Measurements from ENCODE around the gene CLEC10A. TPM values are rescaled to one million over a fixed set of nuclear protein-coding genes. Genes with fewer than 3 reads are reported as not detected.

The CLEC10A gene
- total RNA-seq, 1 experiment from 2014 or later, result not detected

DNA sequence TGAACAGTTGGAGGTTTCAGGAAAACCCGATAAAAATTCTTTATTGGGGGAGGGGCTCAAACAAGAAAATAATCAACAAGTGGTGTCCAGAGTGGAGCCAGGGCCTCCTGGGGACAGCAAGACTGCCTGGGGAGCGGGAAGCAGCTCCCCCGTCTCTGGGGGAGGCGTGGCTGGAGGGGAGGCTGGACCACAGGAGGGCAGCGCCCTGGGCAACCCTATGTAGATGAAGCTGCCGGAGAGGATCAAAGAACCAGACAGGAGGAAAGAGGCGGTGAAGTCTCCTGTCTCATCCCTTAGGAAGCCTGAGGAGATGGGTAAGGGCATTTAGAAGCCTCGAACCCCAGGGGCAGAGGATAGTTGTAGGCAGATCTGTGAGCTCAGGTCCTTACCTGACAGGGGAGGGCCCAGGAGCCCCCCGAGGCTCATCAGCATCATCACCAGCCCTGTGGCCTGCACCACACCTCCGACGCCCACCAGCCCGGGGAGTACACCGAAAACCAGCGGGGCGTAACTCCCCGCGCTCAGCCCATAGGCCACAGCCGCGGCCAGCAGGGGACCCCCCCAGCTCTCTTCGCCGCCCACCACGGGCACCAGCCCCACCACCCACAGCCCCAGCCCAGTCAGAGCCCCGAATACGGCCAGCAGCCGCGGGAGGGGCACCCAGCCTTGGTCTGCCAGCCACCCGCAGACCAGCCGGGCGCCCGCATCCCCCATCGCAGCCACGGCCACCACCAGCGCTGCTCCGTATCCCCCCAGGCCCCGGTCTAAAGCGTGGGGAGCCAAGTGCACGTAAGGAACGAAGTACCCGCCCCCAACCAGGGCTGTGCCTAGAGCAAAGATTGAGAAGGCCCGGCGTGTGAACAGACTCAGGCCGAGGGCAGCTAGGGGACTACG, 38.2 kb downstream of the CLEC10A start:
- no peak for DNase-seq (ENCODE audit: low read depth)

DNA sequence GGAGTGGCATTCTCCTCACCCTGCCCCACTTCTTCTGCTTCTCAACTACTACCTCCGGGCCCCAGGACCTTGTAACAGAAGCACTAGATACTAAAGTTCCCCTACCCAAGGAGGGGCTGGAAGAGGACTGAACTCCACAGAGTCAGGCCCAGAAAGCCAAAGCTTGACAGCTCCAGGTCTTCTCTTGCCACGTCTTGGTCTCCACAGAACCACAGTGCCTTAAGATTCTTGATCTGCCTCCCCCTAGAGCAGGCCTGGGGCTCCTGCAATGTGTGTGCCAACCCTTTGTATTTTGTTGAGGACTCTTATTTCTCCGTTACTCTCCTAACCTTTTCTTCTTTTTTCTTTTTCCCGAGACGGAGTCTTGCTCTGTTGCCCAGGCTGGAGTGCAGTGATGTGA, 40.2 kb downstream of the CLEC10A start:
- no peak for DNase-seq (ENCODE audit: low read depth)

DNA sequence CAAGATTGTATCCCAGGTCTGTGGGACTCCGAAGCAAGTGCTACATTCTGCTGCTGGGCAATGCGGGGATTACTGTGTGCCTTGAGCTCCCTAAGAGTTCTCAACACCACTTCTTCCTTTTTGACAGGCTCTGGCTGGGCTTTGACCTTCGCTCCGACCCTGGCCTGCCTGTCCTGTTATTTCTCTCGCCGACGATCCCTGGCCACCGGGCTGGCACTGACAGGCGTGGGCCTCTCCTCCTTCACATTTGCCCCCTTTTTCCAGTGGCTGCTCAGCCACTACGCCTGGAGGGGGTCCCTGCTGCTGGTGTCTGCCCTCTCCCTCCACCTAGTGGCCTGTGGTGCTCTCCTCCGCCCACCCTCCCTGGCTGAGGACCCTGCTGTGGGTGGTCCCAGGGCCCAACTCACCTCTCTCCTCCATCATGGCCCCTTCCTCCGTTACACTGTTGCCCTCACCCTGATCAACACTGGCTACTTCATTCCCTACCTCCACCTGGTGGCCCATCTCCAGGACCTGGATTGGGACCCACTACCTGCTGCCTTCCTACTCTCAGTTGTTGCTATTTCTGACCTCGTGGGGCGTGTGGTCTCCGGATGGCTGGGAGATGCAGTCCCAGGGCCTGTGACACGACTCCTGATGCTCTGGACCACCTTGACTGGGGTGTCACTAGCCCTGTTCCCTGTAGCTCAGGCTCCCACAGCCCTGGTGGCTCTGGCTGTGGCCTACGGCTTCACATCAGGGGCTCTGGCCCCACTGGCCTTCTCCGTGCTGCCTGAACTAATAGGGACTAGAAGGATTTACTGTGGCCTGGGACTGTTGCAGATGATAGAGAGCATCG, 41.8 kb downstream of the CLEC10A start:
- DNase-seq (ENCODE audit: low read depth), result no peak

DNA sequence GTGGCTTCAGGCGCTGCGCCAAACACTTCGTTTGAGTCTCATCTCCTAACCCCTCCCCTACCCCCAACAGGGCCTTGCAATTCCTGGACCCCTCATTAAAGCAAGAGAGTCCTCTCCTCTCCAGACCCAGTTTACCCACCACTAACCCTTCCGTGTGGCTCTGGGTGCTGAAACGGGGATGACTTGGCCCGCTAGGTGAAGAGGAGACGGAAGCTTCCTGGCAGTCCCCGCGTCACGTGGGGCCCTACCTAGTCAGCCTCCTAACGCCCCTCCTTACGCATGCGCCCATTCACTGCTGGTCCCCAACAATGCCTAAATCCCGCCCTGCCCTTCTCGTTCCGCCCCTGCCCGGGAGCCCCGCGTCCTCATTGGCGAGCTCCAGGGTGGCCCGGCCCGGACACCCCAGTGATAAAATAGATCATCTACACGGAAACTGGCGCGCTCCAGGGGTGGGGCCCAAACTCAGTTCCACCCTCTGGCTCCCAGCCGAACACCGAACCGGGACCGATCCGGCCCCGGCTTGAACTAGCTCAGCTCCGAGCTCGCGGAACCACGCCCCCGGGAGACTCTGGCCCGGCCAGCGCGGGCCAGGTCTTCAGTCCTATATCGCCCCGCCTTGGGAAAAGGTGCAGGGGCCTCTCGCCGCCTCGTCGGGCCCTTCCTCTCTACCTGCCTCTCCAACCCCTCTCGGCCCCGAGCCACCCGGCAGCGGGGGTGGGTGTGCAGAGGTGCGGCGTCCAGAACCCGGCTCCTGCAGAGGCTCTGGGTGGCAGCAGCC, 44.3 kb downstream of the CLEC10A start, which contains the start of gene SLC16A13:
Gene SLC16A13, plus strand, starts transcription at position 425 of the 778 bp plus-strand sequence. CDS start 368 bp downstream, outside the sequence.
- peak; percentile 97 for DNase-seq (ENCODE audit: low read depth)

DNA sequence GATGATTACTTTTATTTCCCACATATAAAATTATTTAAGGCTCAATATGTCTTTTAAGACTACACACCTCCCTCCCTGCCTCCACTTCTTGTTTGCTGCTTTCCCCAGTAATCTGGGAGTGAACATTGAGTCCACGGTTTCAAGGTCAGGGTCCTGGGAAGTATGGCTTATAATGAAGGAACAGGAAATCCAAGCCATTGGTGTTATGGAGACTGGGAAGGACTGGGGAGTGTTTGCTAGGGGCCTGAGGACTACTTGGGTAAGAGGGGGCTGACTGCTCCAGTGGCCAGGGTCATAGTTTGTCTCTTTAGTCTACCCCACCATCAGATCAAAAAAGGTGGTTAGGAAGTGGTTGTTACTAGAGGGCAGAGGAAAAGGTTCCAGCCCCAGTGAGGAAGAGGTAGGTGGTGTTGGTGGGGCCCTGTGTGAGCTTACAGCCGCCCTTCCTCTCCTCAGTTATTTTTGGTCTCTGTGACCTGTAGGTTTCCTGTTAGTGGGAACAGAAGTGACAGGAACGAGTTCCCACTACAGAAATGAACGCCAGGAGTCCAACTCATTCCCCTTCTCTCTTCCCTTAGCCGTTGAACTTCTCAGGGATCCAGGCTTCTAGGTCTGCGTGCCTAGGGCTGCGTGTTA, 45.0 kb downstream of the CLEC10A start:
- no peak for DNase-seq (ENCODE audit: low read depth)

DNA sequence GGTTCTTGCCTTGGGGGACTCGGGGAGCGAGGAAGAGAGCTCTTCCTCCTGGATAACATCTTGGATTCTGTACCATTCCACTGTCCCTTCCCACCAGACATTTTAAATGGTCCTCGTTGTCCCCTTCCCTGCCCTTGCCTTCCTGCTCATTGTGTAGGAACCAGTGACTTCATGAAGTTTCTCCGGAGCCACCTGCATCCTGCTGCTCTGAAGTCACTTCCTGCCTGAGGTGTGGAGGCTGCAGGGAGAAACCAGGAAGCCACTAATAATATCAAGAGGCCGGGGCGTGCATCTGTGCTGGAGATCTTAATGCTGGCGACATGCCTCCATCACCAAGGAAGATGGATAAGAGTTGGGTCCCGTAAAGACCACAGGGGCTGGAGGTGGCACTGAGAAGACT, 50.4 kb downstream of the CLEC10A start:
- DNase-seq (ENCODE audit: low read depth), result no peak

DNA sequence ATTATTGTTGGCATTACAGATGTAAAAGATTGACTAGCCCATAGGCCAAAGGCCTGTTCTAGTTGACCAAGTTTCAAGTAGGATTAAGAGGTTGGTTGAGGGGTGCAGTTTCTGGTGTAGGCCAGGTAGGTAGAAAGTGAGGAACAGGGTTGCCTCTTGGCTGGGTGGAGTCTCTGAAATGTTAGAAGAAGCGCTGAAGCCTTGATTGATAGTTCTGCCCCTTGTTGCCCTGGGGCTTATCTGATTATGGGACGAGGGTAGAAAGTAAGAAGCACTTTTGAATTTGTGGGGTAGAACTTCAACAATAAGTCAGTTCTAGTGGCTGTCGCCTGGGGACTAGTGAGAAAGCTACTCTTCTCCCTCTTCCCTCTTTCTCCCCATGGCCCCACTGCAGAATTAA, 51.0 kb downstream of the CLEC10A start:
- DNase-seq (ENCODE audit: low read depth), result no peak

DNA sequence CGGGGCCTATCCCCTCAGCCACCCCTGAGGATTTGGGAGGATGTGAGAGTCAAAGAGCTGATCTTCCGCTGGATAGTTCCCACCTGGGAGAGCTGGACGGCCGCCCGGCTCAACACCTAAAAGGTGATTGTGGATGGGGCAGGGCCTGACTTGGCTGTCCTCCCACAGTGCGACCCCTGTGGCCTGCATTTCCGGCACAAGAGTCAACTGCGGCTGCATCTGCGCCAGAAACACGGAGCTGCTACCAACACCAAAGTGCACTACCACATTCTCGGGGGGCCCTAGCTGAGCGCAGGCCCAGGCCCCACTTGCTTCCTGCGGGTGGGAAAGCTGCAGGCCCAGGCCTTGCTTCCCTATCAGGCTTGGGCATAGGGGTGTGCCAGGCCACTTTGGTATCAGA, 52.7 kb downstream of the CLEC10A start:
- DNase-seq (ENCODE audit: low read depth), result no peak

DNA sequence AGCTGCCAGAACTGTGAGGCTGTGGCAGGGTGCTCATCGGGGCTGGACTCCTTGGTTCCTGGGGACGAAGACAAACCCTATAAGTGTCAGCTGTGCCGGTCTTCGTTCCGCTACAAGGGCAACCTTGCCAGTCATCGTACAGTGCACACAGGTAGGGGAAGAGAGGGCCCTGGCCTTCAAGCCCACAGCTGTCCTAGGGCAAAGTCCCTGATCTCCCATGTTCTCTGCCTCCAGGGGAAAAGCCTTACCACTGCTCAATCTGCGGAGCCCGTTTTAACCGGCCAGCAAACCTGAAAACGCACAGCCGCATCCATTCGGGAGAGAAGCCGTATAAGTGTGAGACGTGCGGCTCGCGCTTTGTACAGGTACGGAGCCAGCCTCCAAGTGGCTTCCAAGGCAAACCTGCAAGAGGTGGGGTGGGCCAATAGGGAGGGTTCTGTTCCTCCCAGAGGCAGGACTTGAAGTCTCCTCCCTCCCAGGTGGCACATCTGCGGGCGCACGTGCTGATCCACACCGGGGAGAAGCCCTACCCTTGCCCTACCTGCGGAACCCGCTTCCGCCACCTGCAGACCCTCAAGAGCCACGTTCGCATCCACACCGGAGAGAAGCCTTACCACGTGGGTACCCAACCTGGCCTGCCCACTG, 53.5 kb downstream of the CLEC10A start:
- DNase-seq (ENCODE audit: low read depth), result no peak

DNA sequence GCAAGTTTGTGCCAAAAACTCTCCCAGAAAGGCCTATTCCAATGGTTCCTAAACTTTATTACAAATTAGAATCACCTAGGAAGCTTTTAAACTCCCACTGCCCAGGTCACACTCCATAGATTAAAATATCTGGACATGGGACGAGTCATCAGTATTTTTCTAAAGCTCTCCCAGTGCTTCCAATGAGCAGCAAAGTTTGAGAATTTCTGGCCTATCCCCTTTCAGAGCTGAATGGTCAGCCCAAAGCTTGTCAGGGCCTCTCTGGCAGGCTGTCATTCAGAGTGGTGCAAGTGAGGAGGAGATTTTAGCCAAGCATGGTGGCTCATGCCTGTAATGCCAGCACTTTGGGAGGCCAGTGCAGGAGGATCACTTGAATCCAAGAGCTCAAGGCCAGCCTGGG, 54.8 kb downstream of the CLEC10A start:
- no peak for DNase-seq (ENCODE audit: low read depth)

Other genes starting within 250 kb of the CLEC10A start
- not detected in 2 replicates for gene TEKT1, start 248.5 kb downstream of the CLEC10A start, total RNA-seq (2014; rRNA removed; shearing (Covaris generic))
- gene ALOX12, start 84.2 kb downstream of the CLEC10A start, total RNA-seq (2014; rRNA removed; shearing (Covaris generic)), result not detected in 2 replicates
- gene RNASEK, start 67.6 kb downstream of the CLEC10A start, total RNA-seq (2014; rRNA removed; shearing (Covaris generic)), result 262 and 391 TPM in 2 replicates
- gene BCL6B, start 57.2 kb downstream of the CLEC10A start, total RNA-seq (2014; rRNA removed; shearing (Covaris generic)), result not detected in 2 replicates
- gene SLC16A13, start 44.2 kb downstream of the CLEC10A start, total RNA-seq (2014; rRNA removed; shearing (Covaris generic)), result 0.30 and 0.54 TPM in 2 replicates
- not detected in 2 replicates for gene SLC16A11, start 36.2 kb downstream of the CLEC10A start, total RNA-seq (2014; rRNA removed; shearing (Covaris generic))
- not detected in 2 replicates for gene ASGR2, start 34.6 kb upstream of the CLEC10A start, total RNA-seq (2014; rRNA removed; shearing (Covaris generic))
- not detected in 2 replicates for gene ASGR1, start 99.1 kb upstream of the CLEC10A start, total RNA-seq (2014; rRNA removed; shearing (Covaris generic))
- 4.7 and 7.8 TPM in 2 replicates for gene DLG4, start 139.6 kb upstream of the CLEC10A start, total RNA-seq (2014; rRNA removed; shearing (Covaris generic))
- 294 and 491 TPM in 2 replicates for gene ACADVL, start 139.7 kb upstream of the CLEC10A start, total RNA-seq (2014; rRNA removed; shearing (Covaris generic))
- gene DVL2, start 154.3 kb upstream of the CLEC10A start, total RNA-seq (2014; rRNA removed; shearing (Covaris generic)), result 23.9 and 39.1 TPM in 2 replicates
- gene PHF23, start 159.2 kb upstream of the CLEC10A start, total RNA-seq (2014; rRNA removed; shearing (Covaris generic)), result 49.6 and 53.3 TPM in 2 replicates
- gene GABARAP, start 162.2 kb upstream of the CLEC10A start, total RNA-seq (2014; rRNA removed; shearing (Covaris generic)), result 575 and 595 TPM in 2 replicates
- 38.4 and 42.6 TPM in 2 replicates for gene CTDNEP1, start 171.5 kb upstream of the CLEC10A start, total RNA-seq (2014; rRNA removed; shearing (Covaris generic))
- 75.1 and 75.3 TPM in 2 replicates for gene ELP5, start 172.0 kb upstream of the CLEC10A start, total RNA-seq (2014; rRNA removed; shearing (Covaris generic))
- 0.10 and 2.4 TPM in 2 replicates for gene CLDN7, start 182.2 kb upstream of the CLEC10A start, total RNA-seq (2014; rRNA removed; shearing (Covaris generic))
- gene SLC2A4, start 201.5 kb upstream of the CLEC10A start, total RNA-seq (2014; rRNA removed; shearing (Covaris generic)), result 0.44 TPM in 1 of 2 replicates, not detected in the other
- 0.39 and 0.79 TPM in 2 replicates for gene YBX2, start 214.4 kb upstream of the CLEC10A start, total RNA-seq (2014; rRNA removed; shearing (Covaris generic))
- gene EIF5A, start 227.4 kb upstream of the CLEC10A start, total RNA-seq (2014; rRNA removed; shearing (Covaris generic)), result 428 and 432 TPM in 2 replicates
- gene GPS2, start 235.1 kb upstream of the CLEC10A start, total RNA-seq (2014; rRNA removed; shearing (Covaris generic)), result 94.3 and 118 TPM in 2 replicates
- 3.6 and 8.0 TPM in 2 replicates for gene NEURL4, start 249.1 kb upstream of the CLEC10A start, total RNA-seq (2014; rRNA removed; shearing (Covaris generic))

All from M059J (cell line).